Activated CD8-positive, alpha-beta memory T cell treated with anti-CD3 and anti-CD28 coated beads, Interleukin-2, amount 50 U/mL, for 24 hours (primary cell): ENCODE results near the gene RAVER1.
A peak's percentile ranks its signal among the peaks of the same experiment; 100 is the strongest.

Experiments used
- DNase-seq: peaks from one replicate; pipeline ENCODE4 v3.0.0-alpha.2; 2020; ENCODE audit errors: extremely low read depth

Gene RAVER1

GRCh38 chr19:10317857-10318462, 15.4 kb downstream of the RAVER1 start:
- no peak for DNase-seq

GRCh38 chr19:10317045-10317856, 16.1 kb downstream of the RAVER1 start:
- no peak for DNase-seq

GRCh38 chr19:10316229-10317044, 16.9 kb downstream of the RAVER1 start:
- DNase-seq, result no peak

- DNase-seq, result peak; percentile 88
These were observed 17.8 kb downstream of the RAVER1 start, which contains the start of gene FDX2 for GRCh38 chr19:10315335-10316214. TSS of gene FDX2 (minus strand) at chr19:10316015. CDS start at chr19:10315996, 19 bp downstream.

DNA sequence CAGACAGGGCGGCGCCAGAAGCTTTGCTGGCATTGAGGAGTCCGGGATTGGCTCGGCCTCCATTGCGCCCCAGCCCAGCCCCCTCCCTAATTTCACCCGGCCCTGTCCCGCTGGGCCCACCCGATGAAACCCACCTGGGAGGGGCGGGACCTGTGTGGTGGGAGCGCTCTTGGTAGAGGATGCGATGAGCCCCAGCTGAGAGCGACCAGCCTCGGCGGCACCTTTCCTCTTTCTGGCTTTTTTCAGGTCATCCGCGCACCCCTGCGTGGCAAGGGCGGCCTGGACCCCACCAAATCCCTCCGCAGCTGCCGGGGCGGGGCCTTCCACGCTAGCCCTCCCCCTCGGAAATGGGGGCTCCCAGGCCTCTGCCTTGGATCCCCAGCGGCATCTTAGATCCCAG, 23.9 kb downstream of the RAVER1 start, which contains the start of gene ZGLP1:
Gene ZGLP1 (minus strand): TSS at position 393 of the 400 bp plus-strand sequence.
- DNase-seq, result no peak

GRCh38 chr19:10306327-10306726, 27.0 kb downstream of the RAVER1 start:
- DNase-seq, result no peak

GRCh38 chr19:10305139-10305806, 28.1 kb downstream of the RAVER1 start:
- no peak for DNase-seq

DNA sequence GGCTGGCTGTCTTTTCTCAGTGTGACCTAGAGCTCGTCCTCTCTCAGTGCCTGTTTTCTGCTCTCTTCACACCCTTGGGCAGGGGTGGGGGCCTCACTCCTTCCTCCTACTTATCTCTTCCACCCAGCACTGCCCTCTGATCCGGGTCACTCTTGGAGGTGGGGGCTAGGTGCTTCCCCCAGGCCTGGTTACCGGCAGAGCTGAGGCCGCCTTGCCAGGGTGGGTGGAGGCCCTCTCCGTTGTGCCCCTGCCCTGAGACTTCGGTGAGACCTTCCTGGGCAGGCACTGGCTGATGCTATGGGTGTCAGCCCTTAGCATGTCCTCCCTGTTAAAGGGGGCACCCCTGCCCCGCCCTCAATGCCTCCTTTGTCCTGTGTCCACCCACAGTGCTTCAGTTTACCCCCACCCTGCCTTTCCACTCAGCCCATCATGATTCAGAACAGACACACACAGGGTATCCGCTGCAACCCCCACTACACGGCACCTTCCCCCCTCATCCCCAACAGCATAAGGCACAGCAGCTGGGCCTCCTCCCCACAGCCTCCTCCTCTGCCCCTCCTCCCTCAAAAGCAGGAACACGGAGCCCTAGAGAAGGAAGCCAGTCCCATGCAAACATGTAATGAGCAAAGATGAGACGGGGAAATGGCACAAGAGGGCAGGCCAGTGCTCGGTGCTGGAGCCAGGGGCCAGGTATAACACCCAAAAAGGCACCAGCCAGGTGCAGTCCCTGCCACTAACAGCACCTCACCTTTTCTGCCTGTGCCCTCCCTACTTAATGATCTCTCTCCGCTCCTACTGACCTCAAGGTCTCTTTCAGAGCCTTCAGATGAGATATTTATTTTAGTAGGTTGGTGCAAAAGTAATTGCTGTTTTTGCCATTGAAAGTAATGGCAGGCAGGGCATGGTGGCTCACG, 33.5 kb downstream of the RAVER1 start:
- no peak for DNase-seq

DNA sequence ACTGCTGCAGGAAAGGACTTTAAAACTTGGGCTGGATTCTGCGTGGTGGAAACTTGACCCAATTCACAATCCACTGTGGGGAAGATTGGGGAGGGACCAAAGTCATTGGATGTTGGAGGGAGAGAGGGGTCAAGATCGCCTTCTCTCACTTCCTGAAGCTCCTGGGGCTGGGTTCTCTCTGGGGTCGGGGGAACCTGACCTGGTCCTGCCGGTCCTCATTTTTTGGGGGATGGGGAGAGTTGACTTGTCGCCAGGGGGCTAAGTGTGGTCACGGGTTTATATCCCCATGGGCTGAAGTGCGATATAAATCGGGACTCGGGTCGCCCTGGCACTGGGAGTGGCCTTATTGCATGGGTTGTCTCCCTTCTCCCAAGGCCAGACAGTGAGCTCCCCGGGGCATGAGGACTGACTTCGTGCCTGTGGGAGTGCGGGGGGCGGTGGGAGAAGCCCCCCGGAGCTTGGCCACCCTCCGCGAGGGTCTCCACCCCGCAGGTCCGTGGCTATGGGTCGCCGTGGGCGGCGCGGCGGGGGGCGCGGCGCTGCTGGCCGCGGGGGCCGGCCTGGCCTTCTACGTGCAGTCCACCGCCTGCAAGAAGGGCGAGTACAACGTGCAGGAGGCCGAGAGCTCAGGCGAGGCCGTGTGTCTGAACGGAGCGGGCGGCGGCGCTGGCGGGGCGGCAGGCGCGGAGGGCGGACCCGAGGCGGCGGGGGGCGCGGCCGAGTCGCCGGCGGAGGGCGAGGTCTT, 37.3 kb downstream of the RAVER1 start:
- DNase-seq, result no peak

GRCh38 chr19:10295305-10295846, 38.0 kb downstream of the RAVER1 start:
- DNase-seq, result no peak

DNA sequence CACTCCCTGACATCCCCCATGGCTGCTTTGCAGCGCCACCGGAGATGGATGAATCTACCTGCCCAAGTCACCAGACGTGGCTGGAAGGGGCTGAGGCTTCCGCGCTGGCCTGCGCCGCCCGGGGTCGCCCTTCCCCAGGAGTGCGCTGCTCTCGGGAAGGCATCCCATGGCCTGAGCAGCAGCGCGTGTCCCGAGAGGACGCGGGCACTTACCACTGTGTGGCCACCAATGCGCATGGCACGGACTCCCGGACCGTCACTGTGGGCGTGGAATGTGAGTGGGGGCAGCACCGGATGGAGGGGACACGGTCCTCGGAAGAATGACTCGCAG, 39.0 kb downstream of the RAVER1 start:
- DNase-seq, result no peak

DNA sequence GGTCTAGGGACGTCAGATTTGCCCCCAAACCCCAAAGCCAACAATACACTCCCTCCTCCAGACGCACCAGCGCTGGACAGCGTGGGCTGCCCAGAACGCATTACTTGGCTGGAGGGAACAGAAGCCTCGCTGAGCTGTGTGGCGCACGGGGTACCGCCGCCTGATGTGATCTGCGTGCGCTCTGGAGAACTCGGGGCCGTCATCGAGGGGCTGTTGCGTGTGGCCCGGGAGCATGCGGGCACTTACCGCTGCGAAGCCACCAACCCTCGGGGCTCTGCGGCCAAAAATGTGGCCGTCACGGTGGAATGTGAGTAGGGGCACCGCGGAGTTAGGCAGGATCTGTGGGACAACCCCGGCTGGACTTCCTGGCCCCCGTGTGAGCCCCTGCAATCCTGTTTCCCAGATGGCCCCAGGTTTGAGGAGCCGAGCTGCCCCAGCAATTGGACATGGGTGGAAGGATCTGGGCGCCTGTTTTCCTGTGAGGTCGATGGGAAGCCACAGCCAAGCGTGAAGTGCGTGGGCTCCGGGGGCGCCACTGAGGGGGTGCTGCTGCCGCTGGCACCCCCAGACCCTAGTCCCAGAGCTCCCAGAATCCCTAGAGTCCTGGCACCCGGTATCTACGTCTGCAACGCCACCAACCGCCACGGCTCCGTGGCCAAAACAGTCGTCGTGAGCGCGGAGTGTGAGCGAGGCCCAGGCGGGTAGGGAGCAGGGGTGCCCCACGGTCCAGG, 39.5 kb downstream of the RAVER1 start:
- no peak for DNase-seq

DNA sequence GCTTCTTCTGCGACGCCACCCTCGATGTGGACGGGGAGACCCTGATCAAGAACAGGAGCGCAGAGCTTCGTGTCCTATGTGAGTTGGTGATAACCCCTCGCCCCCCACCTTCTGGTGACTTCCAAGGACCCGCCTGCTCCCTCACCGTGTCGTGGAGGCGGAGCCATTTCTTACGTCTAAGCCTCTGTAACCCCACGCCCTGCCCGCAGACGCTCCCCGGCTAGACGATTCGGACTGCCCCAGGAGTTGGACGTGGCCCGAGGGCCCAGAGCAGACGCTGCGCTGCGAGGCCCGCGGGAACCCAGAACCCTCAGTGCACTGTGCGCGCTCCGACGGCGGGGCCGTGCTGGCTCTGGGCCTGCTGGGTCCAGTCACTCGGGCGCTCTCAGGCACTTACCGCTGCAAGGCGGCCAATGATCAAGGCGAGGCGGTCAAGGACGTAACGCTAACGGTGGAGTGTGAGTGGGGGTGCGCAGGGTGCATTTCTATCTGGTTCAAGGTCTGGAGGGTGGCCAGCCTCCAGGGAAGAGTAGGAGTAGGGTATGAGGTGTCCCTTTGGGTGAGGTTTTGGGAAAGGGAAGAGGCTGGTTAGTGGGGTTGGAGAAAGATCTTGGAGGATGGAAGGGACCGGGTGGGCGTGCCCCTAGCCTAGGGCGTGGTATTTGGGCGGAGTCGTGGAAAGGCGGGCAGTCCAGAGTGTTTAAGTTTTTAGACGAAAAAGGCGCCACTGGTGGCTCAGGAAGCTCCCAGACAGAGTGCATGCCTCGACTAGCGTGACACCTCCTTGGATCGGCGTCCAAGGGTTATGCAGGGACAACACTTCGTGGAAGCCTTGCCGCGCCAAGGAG, 40.3 kb downstream of the RAVER1 start:
- DNase-seq, result no peak

DNA sequence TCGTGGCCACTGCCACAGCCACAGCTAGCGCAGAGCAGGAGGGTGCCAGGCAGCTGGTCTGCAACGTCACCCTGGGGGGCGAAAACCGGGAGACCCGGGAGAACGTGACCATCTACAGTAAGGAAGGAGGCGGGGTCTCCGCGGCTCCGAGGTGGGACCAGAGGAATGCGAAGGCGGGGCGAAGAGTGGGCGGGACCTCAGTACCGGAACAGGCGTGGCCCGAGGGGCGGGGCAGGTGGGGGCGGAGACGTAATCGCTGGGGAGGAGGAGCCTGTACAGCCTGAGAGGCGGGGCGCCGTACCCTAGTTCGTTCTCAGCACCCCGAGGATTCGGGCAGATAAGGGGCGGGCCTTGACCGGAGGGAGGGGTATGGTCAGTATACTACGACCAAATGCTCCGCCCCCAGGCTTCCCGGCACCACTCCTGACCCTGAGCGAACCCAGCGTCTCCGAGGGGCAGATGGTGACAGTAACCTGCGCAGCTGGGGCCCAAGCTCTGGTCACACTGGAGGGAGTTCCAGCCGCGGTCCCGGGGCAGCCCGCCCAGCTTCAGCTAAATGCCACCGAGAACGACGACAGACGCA, 41.0 kb downstream of the RAVER1 start:
- peak; percentile 40 for DNase-seq

GRCh38 chr19:10291554-10292205, 41.6 kb downstream of the RAVER1 start:
- no peak for DNase-seq

DNA sequence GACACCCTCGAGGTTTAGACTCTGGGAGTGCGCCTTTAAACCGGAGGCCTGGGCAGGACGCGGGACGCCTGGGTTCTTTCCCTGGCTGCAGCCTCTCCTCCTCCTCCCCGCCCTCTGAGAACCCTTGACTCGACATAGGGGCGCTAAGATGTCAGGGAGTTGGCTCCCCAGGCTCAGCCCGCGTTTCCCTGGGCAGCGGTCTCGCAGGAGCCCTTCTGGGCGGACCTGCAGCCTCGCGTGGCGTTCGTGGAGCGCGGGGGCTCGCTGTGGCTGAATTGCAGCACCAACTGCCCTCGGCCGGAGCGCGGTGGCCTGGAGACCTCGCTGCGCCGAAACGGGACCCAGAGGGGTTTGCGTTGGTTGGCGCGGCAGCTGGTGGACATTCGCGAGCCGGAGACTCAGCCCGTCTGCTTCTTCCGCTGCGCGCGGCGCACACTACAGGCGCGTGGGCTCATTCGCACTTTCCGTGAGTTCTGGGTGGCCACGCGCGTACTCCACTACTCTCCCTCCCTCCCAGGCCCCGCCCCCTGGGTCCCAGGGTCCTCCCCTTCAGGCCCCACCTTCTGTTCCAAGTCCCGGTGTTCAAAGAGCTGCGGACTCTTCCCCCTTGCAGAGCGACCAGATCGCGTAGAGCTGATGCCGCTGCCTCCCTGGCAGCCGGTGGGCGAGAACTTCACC, 42.3 kb downstream of the RAVER1 start:
- no peak for DNase-seq
